Posterior vena cava (tissue), 2 donors: ENCODE results near the gene MUSTN1. TPM values are rescaled to one million over a fixed set of nuclear protein-coding genes. Genes with fewer than 3 reads are reported as not detected.

Experiments used
- DNase-seq: peaks from one replicate; pipeline ENCODE4 v3.0.0-alpha.2; 2020; ENCODE audit warnings: low spot score
- intact Hi-C, 2 donors: fragments of 100-400 bp; cut with DNase I; formaldehyde crosslinking; loops; one replicate each; pipeline versions ENCODE4 v1.14.1 to v1.14.2; 2022 to 2023
- total RNA-seq, 2 donors: library from RNA; stranded (reverse); fragmentation: NEBNext Ultra II Directional; extraction: Animal tissue kit (Norgen Biotek cat#: 25700); gene quantifications; one replicate each; pipeline ENCODE4 v1.2.1, GENCODE V29; 2021
- donor health status: DM: yes; HTN: yes; CAD: no.
- donor health status: DM: yes; HTN: yes; CAD: no.

MUSTN1 gene
- total RNA-seq, 2 donors from 2014 or later = 78.5 to 105 TPM

DNA sequence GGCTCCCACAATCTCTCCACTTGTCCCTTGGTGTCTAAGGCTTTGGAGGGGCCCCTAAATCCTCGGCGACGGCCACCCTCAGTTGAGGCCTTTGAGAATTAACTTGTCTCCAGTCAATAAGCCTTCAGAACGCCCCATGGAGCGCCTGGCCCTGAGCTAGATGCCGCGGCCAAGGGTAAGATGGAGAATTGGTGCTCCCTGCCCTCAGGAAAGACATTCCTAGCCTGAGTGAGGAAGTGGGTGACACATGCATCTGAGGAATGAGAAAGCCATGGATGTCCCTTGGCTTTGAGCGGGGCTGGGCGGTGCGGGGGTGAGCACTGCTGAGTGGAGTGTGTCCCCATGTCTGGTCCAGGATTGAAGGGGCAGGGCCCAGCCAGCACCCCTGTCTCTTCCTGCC lies 17.6 kb downstream of the MUSTN1 start:
- DNase-seq = no peak
- intact Hi-C loops = no loop called here

DNA sequence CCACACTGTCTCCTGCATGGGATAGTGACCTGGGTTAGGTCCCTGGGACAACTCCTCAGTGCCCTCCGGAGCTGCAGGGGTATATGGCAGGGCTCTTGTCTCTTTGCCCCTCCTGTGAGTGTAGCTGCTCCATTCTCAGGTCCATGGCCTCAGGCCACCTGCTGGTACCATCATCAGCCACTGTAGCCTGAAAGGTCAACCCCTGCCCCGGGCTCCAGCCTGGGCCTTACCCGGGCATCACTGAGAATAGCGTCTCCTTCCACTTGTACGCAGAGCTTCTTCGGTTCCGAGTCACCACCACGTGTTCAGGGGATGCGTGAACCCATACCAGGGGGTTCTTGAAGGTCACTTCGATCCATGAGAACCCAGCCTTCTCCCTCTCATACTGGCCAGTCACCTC lies 18.2 kb downstream of the MUSTN1 start:
- DNase-seq = no peak
- intact Hi-C loops = no loop called here

- intact Hi-C loops = no loop called here
- no peak for DNase-seq
These were observed 18.6 kb downstream of the MUSTN1 start for GRCh38 chr3:52816199-52816598.

DNA sequence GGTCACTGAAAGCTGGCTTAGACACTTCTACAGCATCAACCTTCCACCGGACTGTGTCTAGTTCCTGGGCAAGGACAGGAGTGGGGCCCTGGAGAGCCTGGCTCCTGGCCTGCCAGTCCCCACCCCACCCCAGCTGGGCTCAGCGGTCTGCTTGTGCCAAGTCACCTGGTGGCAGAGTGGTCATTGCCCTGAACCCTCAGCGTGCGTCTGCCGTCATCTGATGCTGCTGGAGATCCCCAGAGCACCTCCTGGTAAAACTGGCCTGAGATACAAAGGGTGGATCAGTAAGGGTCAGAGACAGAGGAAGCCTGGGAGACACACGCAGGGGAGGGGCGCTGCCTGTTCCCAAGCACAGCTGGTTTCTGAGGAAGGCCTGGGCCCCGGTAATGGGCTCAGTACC lies 21.0 kb downstream of the MUSTN1 start:
- no peak for DNase-seq
- intact Hi-C loops = no loop called here

DNA sequence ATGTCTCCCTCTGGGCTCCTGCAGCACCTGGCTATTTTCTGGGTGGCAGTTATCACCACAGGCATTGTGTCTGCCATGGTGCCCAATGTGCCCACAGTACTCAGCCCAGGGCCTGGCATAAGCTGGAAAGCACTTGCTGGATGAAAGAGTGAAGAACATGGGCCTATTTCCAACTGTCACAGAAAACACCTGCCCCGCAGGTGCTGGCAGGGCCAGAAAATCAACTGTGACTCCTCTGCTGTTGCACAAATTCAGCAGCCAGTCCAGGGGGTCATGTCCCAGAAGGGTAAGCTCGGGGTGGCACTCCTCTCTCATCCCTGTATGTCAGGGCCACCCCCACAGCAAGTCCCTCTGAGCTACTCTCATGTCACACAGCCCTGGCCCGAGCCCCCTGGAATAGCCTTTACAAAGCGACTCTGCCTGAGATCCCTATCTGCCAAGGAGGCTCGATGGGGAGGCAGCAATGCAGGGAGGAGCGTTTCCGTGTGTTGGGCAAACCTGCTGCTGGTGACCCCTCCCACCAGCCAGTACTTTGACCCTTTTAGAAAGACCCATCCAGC lies 23.3 kb downstream of the MUSTN1 start:
- intact Hi-C loops = no loop called here

DNA sequence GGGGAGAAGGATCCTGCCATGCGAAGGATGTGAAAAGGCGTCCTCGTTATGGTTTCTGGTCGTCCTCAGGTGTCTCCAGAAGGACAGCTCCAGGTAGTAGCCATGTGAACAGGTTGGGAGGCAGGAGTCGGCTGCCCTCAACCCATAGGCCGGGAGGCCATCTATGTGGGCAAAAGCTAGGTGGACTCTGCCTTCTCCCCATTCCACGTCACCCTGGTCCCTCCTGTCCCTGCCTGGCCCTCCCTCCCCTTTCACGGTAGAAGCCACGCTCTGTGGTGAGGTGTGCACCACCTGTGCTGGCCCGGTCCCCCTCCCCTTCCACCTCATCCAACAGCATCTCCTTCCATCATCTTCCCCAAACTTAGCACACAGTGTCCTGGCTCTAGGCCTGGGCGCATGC lies 23.9 kb downstream of the MUSTN1 start:
- intact Hi-C loops = no loop called here
- no peak for DNase-seq

More for the DNA sequence above, 23.3 kb downstream of the MUSTN1 start:
- no peak for DNase-seq

DNA sequence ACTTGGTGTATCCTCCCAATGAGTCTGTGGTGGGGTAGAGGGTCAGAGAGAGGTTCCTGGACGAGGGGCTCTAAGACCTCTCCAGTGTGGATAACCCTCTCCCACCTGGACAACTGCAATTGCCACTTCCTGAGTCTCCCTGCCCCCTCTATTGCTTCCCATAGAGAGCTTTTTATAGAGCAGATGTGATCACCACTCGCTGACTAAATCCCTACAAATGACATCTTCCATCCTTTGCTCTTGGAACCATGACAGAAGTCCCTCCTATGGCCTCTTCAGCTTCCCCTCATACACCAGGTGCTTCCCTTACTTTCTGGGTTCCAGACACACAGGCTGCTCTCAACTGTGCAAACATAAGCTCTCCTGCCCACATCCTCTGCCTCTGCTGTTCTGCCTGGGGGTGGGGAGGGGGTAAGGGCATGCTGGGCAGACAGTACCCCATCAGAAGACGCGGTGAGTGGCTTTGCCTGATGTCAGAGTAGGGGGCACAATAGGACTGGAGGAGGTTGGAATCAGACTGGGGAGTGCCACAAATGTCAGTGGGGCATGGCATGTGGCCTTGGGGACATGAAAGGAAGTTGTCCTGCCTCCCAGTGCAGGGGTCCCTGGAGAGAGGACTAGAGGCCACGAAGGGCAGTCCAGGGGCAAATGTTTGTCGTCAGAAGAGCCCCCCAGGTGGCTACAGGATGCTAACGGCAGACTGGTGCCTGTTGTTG lies 25.0 kb downstream of the MUSTN1 start:
- no peak for DNase-seq
- intact Hi-C loops = no loop called here

DNA sequence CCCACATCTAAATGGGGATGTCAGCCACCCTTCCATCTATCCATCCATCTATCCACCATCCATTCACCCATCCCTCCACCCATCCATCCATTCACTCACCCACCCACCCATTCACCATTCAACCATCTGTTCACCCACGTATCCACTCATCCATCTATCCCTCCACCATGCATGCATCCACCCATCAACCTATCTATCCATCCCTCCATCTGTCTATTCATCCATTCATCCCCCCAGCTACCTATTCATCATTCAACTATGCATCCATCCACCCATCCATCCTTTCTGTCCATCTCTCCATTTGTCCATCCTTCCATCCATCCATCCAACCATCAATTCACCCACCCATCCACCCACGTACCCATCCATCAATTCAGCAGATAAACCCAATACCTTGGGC lies 25.7 kb downstream of the MUSTN1 start:
- intact Hi-C loops = no loop called here

GRCh38 chr3:52805270-52806039 lies 29.4 kb downstream of the MUSTN1 start:
- intact Hi-C loops = no loop called here
- DNase-seq = no peak

More for the DNA sequence above, 25.7 kb downstream of the MUSTN1 start:
- DNase-seq = no peak

DNA sequence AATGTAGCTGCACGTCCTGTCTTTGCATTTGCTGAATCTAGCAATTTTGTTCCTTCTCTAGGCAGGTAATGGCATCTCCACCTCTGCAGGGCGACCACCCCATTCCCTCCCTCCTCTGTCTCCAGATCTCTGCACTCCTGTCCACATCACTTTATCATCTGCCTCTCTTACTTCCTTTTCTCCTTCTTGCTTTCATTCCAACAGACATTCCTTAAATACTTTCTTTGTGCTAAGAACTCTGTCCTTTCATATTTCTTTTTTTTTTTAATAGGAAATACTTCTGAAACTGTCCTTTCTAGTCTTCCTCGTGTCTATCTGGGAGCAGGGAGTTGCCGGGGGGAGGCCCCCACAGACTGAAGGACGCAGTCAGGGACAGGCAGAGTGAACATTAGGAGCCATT lies 33.0 kb downstream of the MUSTN1 start:
- DNase-seq = no peak
- intact Hi-C loops = no loop called here

GRCh38 chr3:52800079-52800478 lies 34.7 kb downstream of the MUSTN1 start:
- intact Hi-C loops = no loop called here
- DNase-seq = no peak

GRCh38 chr3:52798978-52799476 lies 35.8 kb downstream of the MUSTN1 start:
- intact Hi-C loops = no loop called here

DNA sequence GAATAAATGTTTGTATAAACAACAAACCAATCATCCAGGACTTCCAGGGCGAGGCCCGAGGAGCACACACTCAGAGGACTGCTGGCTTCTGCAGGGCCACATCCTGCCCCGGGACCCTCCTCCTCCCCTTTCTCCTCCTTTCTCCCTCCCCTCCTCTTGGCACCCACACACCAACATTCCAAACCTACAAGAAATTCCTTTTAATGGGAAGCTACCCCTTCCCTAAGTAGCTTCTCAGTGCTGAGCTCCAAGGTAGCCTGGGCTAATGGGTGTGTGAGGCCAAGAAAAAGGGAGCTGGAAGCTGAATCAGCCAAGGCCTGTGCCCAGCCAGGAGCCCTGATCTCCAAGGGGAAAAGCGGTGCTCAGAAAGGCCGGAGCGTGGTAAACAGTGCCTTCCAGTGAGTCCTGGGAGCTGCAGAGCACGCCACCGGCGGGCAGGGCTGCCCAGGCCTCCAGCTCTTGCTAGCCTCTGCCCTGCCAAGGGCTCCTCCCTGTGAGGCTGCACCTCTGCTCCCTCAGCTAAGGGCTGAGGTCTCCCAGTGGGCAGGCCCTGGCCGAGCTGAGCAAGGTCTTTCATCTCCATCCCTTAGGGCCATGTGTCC lies 36.3 kb downstream of the MUSTN1 start:
- intact Hi-C loops = no loop called here
- DNase-seq = no peak

More at GRCh38 chr3:52798978-52799476, 35.8 kb downstream of the MUSTN1 start:
- no peak for DNase-seq

GRCh38 chr3:52796411-52796810 lies 38.4 kb downstream of the MUSTN1 start:
- intact Hi-C loops = no loop called here
- no peak for DNase-seq

- intact Hi-C loops = no loop called here
- no peak for DNase-seq
These were observed 39.4 kb downstream of the MUSTN1 start for GRCh38 chr3:52795298-52795900.

DNA sequence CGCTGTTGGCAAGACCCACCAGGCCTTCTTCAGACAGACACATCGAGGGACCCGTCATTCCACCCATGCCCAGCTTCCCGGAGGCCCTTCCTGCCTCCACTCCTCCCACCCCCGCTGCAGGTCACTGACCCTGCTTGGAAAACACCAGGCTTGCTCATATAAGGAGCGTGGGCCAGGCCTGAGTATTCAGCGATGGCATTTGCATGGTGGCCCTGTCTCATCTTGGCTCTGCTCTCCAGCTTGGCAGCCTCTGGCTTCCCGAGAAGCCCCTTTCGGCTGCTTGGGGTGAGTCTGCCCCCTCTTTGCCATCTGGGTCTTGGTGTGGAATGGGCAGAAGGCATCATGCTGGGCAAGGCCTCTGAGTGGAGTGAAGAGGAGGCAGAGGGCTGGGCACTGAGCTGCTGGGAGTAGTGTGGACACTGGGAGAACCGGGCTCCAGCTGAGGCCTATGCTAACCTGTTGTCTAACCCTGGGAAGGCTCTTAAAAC lies 40.2 kb downstream of the MUSTN1 start, which contains the start of gene ITIH3:
Gene ITIH3 (plus strand): TSS at position 185 of the 488 bp plus-strand sequence. CDS start 8 bp downstream, at position 193.
- no peak for DNase-seq
- intact Hi-C loops = no loop called here

DNA sequence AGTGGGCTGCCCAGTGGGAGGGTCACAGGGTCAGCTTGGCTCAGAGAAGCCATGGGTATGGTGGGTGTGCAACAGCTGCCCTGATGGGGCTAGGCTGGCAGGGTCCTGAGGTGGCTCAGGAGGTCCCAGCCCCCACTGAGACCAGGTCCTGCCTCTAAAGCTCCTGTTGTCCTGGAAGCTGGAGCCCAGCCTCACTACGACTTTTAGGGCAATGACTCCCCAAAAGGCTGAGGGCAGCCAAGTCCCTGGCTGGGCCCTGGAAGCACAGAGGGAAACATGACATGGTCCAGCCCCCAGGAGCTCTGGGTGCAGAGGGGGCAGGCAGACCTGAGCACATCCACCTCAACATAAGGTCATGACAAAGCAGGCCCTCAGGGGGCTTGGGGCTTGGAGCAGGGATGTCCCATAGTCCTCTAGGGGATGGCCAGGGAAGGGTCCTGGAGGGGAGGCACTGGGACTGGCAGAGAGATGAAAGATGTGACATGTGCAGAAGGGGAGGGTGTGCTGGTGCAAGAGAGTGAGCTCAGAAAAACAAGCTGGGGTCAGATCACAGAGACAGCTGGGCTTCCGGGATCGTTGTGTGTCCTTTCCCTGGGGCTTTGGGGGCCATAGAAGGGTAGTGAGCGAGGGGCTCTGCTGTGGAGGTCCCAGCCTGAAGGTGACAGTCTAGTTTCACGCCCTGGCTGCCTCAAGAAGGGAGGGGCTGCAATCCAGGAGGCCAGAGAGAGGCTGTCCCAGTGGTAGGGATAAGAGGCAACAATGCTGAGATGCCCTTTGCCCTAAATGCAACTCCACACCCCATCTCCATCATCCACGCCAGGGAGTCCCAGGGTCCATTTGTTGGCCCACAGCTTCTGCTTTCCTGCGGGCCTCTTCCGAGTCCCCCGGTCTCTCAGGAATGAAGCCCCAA lies 40.9 kb downstream of the MUSTN1 start:
- intact Hi-C loops = no loop called here
- no peak for DNase-seq

DNA sequence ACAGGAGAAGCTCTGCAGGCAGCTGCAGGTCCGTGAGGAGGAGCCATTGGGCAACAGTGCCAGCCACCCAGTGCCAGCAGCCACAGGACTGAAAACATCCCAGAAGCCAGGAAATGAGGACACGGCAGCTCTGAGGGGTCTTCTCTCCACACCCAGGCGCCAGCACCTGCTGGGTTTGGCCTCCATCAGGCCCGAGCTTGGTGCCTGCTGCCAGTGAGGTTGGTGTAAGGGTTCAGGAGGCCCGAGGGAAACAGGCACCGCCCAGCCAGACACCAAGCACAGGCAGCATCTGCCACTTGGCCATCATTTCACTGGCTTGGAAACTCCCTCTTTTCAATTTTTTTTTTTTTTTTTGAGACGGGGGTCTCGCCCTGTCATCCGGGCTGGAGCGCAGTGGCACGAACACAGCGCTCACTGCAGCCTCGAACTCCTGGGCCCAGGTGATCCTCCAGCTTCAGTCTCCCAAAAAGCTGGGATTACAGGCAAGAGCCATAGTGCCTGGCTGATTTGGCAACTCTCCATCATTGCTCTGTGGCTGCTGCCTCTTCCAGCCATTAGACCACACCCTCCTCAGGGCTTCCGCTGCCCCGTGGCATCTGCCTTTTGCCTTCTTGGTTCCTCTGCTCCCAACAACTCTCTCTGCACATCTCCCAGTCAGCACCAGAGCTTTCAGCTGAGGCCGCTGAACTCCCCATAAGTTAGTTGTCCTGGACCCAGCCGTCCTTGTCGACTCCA lies 41.7 kb downstream of the MUSTN1 start:
- intact Hi-C loops = no loop called here
- DNase-seq = no peak
